Activated CD4-positive, alpha-beta T cell treated with anti-CD3 and anti-CD28 coated beads, Interleukin-2, amount 10 ng/mL, durations not matched to agents 7 days and 5 days (primary cell): ENCODE measurements around the gene MATN1. TPM values are rescaled to one million over a fixed set of nuclear protein-coding genes. Genes with fewer than 3 reads are reported as not detected.
"Not testable (repeated sequence)": the region's sequence is repeated elsewhere in the genome, so short reads cannot be mapped to it uniquely, and the experiment has no call there.

ENCODE experiments used
- CTCF ChIA-PET: fragments of 350-600 bp; sonication (Branson Sonifier 250); formaldehyde crosslinking; loops from one replicate; lab custom pipeline; 2021; ENCODE audit warnings: antibody characterized with exemption; lab: Charles Lee
- POLR2A ChIA-PET: fragments of 350-600 bp; sonication (Branson Sonifier 250); formaldehyde crosslinking; loops from one replicate; lab custom pipeline; 2021; ENCODE audit warnings: antibody characterized with exemption; lab: Charles Lee
- DNase-seq: peaks from one replicate; pipeline ENCODE4 v3.0.0-alpha.2; 2020
- H3K27ac Mint-ChIP-seq: one replicate; pipeline ENCODE4 v1.8.0; 2021; ENCODE audit warnings: mild to moderate bottlenecking, moderate library complexity, mixed read lengths
- H3K27me3 Mint-ChIP-seq: one replicate; pipeline ENCODE4 v1.8.0; 2021; ENCODE audit warnings: mixed read lengths
- H3K36me3 Mint-ChIP-seq: one replicate; pipeline ENCODE4 v1.8.0; 2021; ENCODE audit warnings: low read depth, mixed read lengths
- H3K4me1 Mint-ChIP-seq: one replicate; pipeline ENCODE4 v1.8.0; 2021; ENCODE audit warnings: mixed read lengths
- H3K4me3 Mint-ChIP-seq: one replicate; pipeline ENCODE4 v1.8.0; 2021; ENCODE audit warnings: mild to moderate bottlenecking, moderate library complexity, mixed read lengths
- H3K9me3 Mint-ChIP-seq: one replicate; pipeline ENCODE4 v1.8.0; 2021; ENCODE audit warnings: mixed read lengths
- total RNA-seq, 2 experiments: library from RNA; stranded (reverse); gene quantifications; one replicate each; pipeline ENCODE4 v1.2.3, GENCODE V29; 2021

MATN1 gene
- total RNA-seq, 2 experiments from 2014 or later = not detected

DNA sequence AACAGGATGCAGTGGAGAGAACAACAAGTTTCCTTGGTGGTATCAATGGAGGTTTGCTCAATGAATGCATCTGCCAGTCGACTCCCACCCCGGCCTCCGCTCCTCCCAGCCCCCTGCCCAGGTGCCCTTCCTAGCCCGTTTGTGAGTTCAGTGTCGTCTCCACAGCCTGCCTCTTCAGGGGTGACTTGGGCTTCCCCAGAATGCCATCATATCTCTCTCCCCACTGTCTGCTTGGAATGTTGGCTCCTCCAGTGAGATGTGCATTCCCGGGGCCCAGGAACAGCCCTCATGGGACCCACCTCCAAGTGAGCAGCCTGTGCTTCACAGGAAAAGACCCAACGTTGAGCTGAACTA, 30.5 kb downstream of the MATN1 start:
- ChIA-PET CTCF (interaction anchor here (0.7 to 1.3 kb wide), 2 partner anchors 8 to 1795 kb away, joined by 3 to 4 read pairs; no protein-coding TSS in a partner anchor), POLR2A (no interaction called here)
- peaks cover 5% of the 10 kb centered on the region for H3K4me1 Mint-ChIP-seq
- H3K4me3 Mint-ChIP-seq = no peak overlapping the region
- no peaks in the 10 kb centered on the region for H3K36me3 Mint-ChIP-seq
- DNase-seq = no peak
- no peak overlapping the region for H3K27ac Mint-ChIP-seq
- peaks cover 6% of the 10 kb centered on the region for H3K27me3 Mint-ChIP-seq
- H3K9me3 Mint-ChIP-seq = no peaks in the 10 kb centered on the region

DNA sequence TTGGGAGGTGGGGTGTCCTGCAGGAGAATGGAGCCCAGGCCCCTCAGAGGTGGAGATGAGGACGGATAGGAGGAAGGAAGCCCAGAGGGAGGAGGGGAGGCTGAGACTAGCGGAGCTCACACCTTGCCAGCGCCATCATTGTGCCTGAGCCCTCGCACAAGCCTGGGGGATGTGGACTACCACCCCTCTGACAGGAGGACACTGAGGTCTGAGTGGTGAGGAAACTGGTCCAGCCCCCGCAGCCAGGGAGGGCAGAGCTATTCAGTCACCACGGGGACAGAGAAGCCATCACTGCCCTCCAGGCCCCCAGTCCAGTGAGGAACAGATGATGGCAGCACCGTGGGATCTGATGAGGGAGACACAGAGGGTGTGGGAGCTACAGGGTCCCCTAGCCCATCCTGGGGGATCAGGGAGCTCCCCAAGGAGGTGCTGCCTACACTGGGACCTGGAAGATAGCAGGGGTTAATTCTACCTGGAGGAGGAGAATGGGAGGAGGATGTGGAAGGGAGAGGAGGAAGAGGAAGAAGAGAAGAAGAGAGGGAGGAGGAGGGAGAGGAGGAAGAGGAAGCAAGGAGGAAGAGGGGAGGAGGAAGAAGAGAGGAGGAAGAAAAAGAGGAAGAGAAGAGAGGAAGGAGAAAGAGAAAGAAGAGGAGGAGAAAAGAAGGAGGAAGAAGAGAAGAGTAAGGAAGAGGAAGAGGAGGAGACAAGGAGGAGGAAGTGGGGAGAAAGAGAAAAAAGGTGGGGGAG, 31.0 kb downstream of the MATN1 start:
- ChIA-PET CTCF (interaction anchor here (0.6 to 0.7 kb wide), 2 partner anchors 272 to 1794 kb away, joined by 3 to 4 read pairs; no protein-coding TSS in a partner anchor), POLR2A (no interaction called here)
- Mint-ChIP-seq H3K36me3 (no peaks in the 10 kb centered on the region), H3K27me3 (peaks cover 8% of the 10 kb centered on the region), H3K4me1 (peaks cover 5% of the 10 kb centered on the region), H3K4me3 (no peak overlapping the region), H3K9me3 (no peaks in the 10 kb centered on the region), H3K27ac (no peak overlapping the region)
- DNase-seq = no peak

GRCh38 chr1:30691480-30691879, 31.9 kb downstream of the MATN1 start:
- ChIA-PET CTCF (no interaction called here), POLR2A (no interaction called here)
- no peak for DNase-seq
- H3K4me1 Mint-ChIP-seq = peaks cover 5% of the 10 kb centered on the region
- no peak overlapping the region for H3K27ac Mint-ChIP-seq
- no peak overlapping the region for H3K4me3 Mint-ChIP-seq
- H3K27me3 Mint-ChIP-seq = peaks cover 17% of the 10 kb centered on the region
- H3K9me3 Mint-ChIP-seq = no peaks in the 10 kb centered on the region
- H3K36me3 Mint-ChIP-seq = no peaks in the 10 kb centered on the region

DNA sequence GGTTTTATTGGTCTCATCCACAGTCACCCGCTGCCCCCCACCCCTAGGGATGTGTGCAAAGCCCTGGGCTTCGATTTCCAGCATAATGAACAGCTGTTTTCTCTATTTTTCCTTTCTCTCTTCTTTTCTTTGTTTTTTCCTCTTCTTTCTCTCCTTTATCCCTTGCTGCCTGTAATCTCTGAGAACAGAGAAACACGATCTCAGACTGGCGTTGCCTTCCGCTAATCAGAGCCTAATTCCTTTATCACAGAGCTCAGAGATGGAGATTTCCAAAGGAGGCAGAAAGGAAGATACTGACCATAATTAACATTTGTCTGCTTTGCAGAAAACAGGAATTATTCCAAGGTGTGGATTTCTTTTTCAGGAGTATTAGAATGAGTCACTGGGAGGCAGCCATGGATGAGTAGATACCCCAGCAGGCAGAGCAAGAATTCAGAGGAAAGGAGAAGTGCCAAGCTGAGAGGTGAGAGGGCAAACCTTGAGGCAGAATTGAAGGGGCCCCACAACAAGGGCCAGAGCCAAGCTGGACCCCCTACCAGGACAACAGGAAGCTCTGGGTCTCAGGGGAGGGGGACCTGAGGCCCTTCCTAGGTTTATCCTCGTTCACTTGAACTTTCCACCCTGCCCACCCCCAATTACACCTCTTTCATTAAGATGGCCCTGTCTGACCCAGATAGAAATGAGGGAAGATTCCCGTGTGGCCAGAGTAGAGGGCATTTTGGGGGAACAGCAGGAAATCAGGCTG, 33.3 kb downstream of the MATN1 start:
- no peak for DNase-seq
- Mint-ChIP-seq H3K36me3 (no peaks in the 10 kb centered on the region), H3K4me1 (peaks cover 5% of the 10 kb centered on the region), H3K27me3 (peaks cover 24% of the 10 kb centered on the region), H3K4me3 (no peak overlapping the region), H3K27ac (no peak overlapping the region), H3K9me3 (no peaks in the 10 kb centered on the region)
- ChIA-PET POLR2A (interaction anchor here (0.6 kb wide), 1 partner anchor 98 kb away, joined by 3 read pairs; no protein-coding TSS in a partner anchor), CTCF (no interaction called here)

DNA sequence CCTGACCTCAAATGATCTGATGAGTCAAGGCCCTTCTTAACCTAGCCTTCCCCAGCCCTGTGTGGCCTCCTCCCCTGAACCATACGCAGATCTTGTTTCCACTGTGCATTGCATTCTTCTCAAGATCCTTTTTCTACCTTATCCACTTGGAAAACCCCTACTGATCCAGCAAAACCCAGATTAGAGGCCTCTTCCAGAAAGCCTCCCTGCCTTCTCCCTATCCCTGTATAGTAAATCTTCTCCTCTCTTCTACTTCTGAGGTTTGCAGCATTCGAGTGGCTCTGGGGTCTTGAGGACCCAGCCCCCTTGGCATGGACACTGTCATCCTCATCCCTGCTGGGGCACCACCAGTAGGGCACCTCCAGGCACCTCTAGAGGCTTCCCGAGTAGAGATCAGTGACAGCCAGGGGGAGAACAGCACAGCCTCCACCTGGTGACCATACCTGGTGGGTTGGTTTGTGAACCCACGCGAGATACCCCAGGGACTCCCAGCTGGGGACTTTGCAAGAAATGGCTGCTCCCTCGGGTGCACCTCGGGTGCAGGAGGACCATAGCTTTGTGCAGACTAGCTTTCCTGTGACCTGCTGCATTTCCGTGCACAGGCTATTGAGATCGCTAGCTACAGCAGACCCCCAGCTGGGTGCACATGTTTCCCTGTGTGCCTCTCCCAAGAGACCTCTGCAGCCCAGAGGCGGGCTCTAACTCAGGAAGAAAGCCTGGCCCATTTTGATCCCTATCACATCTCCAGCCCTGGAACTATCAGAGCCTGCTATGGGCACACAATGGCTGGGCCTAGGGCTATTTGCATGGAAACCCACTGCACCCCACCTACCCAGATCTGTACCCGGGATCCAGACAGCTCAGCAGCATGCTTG, 34.2 kb downstream of the MATN1 start:
- Mint-ChIP-seq H3K4me3 (no peak overlapping the region), H3K27ac (no peak overlapping the region), H3K9me3 (no peaks in the 10 kb centered on the region), H3K27me3 (peaks cover 32% of the 10 kb centered on the region), H3K36me3 (no peaks in the 10 kb centered on the region), H3K4me1 (peaks cover 5% of the 10 kb centered on the region)
- POLR2A ChIA-PET = no interaction called here
- CTCF ChIA-PET = no interaction called here
- no peak for DNase-seq

DNA sequence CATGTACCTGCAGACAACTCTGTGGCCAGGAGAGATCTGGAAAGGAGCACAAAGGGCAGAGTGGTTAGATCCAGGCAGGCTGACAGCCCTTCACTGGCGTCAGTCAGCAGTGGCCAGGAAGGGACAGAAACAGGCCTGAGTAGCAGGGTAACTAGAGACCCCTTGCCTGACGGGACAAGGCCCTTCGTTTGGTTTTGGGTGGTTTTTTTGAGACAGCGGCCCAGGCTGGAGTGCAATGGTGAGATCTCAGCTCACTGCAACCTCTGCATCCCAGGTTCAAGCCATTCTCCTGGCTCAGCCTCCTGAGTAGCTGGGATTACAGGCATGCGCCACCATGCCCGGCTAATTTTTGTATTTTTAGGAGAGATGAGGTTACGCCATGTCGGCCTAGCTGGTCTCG, 34.9 kb downstream of the MATN1 start:
- H3K36me3 Mint-ChIP-seq, H3K4me3 Mint-ChIP-seq, H3K9me3 Mint-ChIP-seq, POLR2A ChIA-PET, H3K4me1 Mint-ChIP-seq, H3K27ac Mint-ChIP-seq, DNase-seq, CTCF ChIA-PET: not testable (repeated sequence)
- H3K27me3 Mint-ChIP-seq = peaks cover 38% of the 10 kb centered on the region

GRCh38 chr1:30687886-30688285, 35.5 kb downstream of the MATN1 start:
- Mint-ChIP-seq H3K9me3 (no peaks in the 10 kb centered on the region), H3K36me3 (no peaks in the 10 kb centered on the region), H3K27ac (no peak overlapping the region), H3K27me3 (peaks cover 43% of the 10 kb centered on the region), H3K4me3 (no peak overlapping the region), H3K4me1 (peaks cover 3% of the 10 kb centered on the region)
- no peak for DNase-seq
- ChIA-PET CTCF (no interaction called here), POLR2A (no interaction called here)

- ChIA-PET POLR2A (no interaction called here), CTCF (no interaction called here)
- Mint-ChIP-seq H3K27ac (no peak overlapping the region), H3K4me3 (no peak overlapping the region), H3K27me3 (peaks cover 57% of the 10 kb centered on the region), H3K4me1 (no peaks in the 10 kb centered on the region), H3K9me3 (no peaks in the 10 kb centered on the region), H3K36me3 (no peaks in the 10 kb centered on the region)
- DNase-seq = no peak
Observed at GRCh38 chr1:30686236-30686935, 37.0 kb downstream of the MATN1 start.

DNA sequence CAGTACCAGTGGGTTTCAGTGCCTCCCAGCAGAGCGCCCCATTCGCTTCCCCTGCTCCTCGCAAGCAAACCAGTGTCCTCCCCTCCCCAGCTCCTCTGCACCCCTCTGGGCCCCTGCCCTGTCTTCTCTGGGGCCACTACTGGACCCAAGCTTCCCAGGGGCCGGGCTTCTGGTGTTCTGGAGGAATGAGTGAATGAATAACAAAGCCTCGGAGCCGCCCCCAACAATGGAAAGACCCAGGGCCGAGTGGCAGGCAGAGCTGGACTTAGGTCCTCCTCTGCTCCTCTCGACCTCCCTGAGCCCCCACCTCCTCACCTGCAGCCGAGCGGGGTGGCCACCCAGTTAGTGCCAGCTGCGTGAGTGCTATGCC, 37.6 kb downstream of the MATN1 start:
- Mint-ChIP-seq H3K27ac (no peak overlapping the region), H3K27me3 (peaks cover 57% of the 10 kb centered on the region), H3K36me3 (no peaks in the 10 kb centered on the region), H3K4me3 (no peak overlapping the region), H3K4me1 (no peaks in the 10 kb centered on the region), H3K9me3 (no peaks in the 10 kb centered on the region)
- no peak for DNase-seq
- ChIA-PET POLR2A (no interaction called here), CTCF (no interaction called here)

DNA sequence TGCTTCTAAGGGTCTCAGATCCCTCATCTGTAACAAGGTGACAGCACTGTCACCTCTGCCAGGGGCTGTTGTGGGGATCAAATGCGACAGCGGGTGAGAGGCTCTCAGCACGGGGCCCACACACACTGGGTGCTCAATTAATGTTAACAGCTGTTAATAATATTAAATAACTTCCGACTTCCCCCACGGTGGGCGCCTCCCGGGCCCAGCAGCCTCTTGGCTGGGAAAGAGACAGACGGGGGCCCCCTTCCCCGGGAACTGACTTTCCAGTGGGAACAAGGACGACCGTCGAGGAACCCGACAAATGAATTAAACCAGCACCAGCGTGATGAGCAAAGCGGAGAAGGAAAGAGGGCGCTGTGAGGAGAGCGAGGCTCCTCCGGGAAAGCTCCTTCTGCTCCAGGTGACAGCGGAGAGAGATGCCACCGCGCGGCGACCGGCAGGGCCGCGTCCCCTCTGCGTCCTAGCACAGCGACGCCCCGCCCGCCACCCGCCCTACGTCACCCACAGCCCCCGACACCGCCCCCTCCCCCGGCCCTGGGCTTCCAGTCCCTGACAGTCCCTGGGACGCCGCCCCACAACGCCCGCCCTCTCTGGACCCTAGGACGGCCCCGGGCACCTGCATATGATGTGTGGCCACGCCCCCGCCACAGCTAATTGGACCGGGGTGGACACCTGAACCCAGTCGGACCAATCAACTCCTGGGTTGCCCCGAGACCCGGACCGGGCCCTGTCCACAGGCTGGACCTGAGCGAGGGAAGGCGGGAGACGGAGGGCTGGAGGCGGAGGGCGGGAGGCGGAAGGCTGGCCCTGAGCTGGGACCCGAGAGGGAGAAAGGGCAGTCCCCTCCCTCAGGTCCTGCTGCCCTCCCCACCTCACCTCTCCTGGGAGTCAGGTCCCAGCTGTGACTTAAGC, 38.2 kb downstream of the MATN1 start:
- CTCF ChIA-PET = interaction anchor here (0.8 kb wide), 1 partner anchor 8 kb away, joined by 3 read pairs; no protein-coding TSS in a partner anchor
- no peak overlapping the region for H3K27ac Mint-ChIP-seq
- H3K27me3 Mint-ChIP-seq = peaks cover 57% of the 10 kb centered on the region
- no peaks in the 10 kb centered on the region for H3K36me3 Mint-ChIP-seq
- H3K4me3 Mint-ChIP-seq = no peak overlapping the region
- DNase-seq = no peak
- POLR2A ChIA-PET = no interaction called here
- H3K4me1 Mint-ChIP-seq = no peaks in the 10 kb centered on the region
- no peaks in the 10 kb centered on the region for H3K9me3 Mint-ChIP-seq

DNA sequence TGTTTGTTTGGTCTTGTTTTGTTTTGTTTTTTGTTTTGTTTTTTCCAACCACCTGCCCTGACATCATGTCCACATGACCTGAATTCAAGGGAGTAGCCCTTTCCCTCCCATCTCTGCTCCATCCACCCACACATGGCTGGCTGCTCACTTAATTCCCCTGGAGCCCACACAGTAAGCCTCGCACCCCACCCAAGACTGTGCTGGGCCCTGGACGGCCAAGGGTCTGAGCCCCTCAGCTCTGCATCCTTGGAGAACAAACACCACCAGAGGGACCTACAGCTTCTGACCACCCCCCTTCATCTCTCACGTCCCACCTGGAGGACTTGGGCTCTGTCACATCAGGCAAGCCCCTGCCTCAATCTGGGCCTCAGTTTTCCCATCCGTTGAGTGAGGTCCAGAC, 39.1 kb downstream of the MATN1 start:
- no peak overlapping the region for H3K27ac Mint-ChIP-seq
- no peaks in the 10 kb centered on the region for H3K4me1 Mint-ChIP-seq
- no peaks in the 10 kb centered on the region for H3K36me3 Mint-ChIP-seq
- POLR2A ChIA-PET = no interaction called here
- CTCF ChIA-PET = no interaction called here
- no peak overlapping the region for H3K4me3 Mint-ChIP-seq
- no peak for DNase-seq
- H3K9me3 Mint-ChIP-seq = no peaks in the 10 kb centered on the region
- peaks cover 57% of the 10 kb centered on the region for H3K27me3 Mint-ChIP-seq
